GM21360 (cell line): ENCODE data around the gene LRIG1.
"Not testable (repeated sequence)": the region's sequence is repeated elsewhere in the genome, so short reads cannot be mapped to it uniquely, and the experiment has no call there.

Experiments
- ATAC-seq: cut with Tn5 transposase; IDR thresholded peaks from one replicate; pipeline ENCODE4 v1.9.1; 2021; ENCODE audit warnings: mild to moderate bottlenecking, moderate library complexity; ENCODE audit not compliant: unreplicated experiment

The LRIG1 gene

GRCh38 chr3:66427352-66427751 lies 73.5 kb downstream of the LRIG1 start:
- no peak for ATAC-seq

- ATAC-seq: no peak
Measured at GRCh38 chr3:66426135-66426534, 74.7 kb downstream of the LRIG1 start.

- no peak for ATAC-seq
Measured at GRCh38 chr3:66425576-66426114, 75.2 kb downstream of the LRIG1 start.

GRCh38 chr3:66425032-66425431 lies 75.8 kb downstream of the LRIG1 start:
- no peak for ATAC-seq

- ATAC-seq: no peak
Measured at GRCh38 chr3:66423791-66424190, 77.0 kb downstream of the LRIG1 start.

GRCh38 chr3:66421893-66422292 lies 78.9 kb downstream of the LRIG1 start:
- not testable (repeated sequence) for ATAC-seq

GRCh38 chr3:66421144-66421543 lies 79.7 kb downstream of the LRIG1 start:
- not testable (repeated sequence) for ATAC-seq

- no peak for ATAC-seq
Measured at GRCh38 chr3:66419036-66419435, 81.8 kb downstream of the LRIG1 start.

- ATAC-seq: no peak
Measured at GRCh38 chr3:66418475-66418931, 82.3 kb downstream of the LRIG1 start.

- no peak for ATAC-seq
Measured at GRCh38 chr3:66416556-66417304, 84.1 kb downstream of the LRIG1 start.

GRCh38 chr3:66415867-66416428 lies 84.9 kb downstream of the LRIG1 start:
- no peak for ATAC-seq

- no peak for ATAC-seq
Measured at GRCh38 chr3:66414846-66415245, 86.0 kb downstream of the LRIG1 start.

GRCh38 chr3:66413151-66413751 lies 87.6 kb downstream of the LRIG1 start:
- ATAC-seq: no peak

GRCh38 chr3:66411961-66412887 lies 88.6 kb downstream of the LRIG1 start:
- ATAC-seq: no peak

- no peak for ATAC-seq
Measured at GRCh38 chr3:66411474-66411873, 89.3 kb downstream of the LRIG1 start.

- no peak for ATAC-seq
Measured at GRCh38 chr3:66410976-66411375, 89.8 kb downstream of the LRIG1 start.

- ATAC-seq: no peak
Measured at GRCh38 chr3:66409771-66410754, 90.8 kb downstream of the LRIG1 start.

GRCh38 chr3:66407611-66408218 lies 93.1 kb downstream of the LRIG1 start:
- ATAC-seq: peak; percentile 68
